Measurements from ENCODE around the gene PXT1.

Gene PXT1

DNA sequence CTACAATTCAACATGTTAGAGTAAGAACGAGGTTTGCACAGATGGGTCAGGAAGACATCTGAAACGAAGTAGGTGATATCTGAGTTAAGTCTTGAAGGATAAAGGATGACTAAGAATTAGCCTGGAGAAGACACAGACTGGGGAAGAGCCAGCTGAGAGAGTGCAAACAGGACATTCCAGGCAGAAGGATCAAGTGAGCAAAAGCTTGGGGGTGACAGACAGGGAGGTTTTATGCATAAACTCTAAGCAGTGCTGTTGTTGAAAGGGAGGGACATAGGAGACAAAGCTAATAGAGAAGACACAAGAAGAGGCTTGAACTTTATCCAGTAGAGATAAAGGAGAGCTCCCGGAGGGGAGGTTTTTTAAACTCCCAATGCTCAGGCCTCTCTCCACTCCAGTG is 40.2 kb downstream of the PXT1 start:
- DNase-seq (ENCODE audit: insufficient read length, low spot score): no peak
- no peak for FAIRE-seq

DNA sequence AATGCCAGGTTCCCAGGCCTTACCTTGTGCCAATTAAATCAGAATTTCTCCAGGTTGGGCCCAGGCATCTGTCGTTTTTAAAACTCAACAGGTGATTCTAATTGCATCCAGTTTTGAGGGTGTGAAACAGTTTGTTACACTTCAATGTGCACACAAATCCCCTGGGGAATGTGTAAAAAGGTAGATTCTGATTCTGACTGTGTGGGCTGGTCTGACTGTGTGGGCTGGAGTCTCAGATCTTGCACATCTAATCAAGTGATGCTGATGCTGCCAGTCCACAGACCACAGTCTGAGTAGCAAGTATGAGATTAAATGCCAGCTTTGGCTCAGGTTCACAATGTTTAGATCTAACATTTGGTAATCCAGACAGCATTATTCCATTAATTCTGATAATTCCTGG is 42.7 kb downstream of the PXT1 start:
- FAIRE-seq (no peak), DNase-seq (ENCODE audit: insufficient read length, low spot score) (no peak)

DNA sequence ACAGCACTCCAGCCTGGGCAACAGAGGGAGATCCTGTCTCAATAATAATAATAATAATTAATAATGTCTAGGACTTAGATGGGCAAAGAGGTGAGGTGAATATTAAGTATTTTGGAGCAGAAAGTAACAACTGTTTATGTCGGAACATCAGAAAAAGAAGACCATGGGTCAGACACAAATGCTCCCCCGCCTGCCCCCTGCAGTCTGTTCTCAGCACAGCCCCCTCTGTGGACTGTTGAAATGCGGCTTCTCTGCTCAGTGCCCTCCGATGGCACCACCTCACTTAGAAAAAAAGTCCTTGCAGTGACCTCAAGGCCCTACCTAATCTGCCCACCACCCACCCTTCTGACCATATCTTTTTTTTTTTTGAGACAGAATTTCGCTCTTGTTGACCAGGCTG is 50.0 kb downstream of the PXT1 start:
- FAIRE-seq (no peak), DNase-seq (ENCODE audit: insufficient read length, low spot score) (no peak)

DNA sequence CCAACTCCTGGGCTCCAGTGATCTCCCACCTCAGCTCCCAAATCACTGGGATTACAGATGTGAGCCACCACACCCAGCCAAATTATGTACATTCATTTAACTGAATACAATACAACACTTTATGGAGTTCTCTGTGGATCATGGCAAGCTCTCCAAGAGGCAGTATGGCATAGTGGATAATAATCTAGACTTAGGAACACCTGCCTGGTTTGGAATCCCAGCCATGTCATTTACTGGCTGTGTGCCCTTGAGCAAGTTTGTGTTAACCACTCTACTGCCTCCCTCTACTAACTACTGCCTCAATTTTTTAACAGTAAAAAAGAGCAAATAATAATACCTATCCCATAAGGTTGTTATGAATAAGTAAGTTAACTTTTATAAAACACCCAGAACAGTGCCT is 53.3 kb downstream of the PXT1 start:
- FAIRE-seq: no peak
- DNase-seq (ENCODE audit: insufficient read length, low spot score): no peak

DNA sequence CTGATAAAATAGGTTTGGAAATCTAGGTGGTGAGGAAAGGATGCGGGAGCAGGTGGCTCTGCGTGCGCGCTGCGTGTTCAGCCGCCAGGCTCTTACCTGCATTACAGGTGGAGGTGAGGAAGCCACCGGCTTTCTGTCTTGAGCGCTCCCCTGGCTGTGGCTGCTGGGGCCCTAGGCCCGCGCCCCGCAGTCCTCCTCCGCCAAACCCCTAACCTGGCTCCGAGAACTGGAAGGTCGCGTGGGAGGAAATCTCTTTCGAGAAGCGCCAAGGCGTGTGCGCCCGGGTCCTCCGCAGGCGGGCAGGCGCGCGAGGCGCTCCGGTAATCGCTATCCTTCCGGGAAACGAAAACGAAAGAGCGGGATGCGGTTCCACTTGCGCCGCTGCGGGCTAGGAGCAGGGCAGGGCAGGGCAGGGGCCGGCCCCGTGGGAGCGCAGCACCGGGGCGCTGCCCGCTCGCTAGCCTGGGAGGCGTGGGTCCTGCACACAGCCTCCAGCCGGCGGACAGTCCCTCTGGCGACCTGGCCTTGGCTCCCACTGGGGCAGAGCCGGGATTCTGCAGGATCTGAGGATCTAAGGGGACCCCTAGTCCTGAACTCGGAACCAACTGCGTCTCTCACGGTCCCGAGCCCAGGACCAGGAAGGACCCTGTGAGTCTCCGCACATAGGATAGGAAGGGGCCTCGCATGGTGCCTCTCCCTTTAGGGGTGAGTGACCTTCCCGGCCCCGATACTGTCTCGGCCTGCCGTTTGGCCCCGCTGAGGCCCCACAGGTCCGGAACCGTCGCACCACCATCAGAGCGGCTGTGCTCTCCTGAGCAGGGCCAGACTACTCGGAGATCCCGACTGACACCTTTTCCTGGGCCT is 55.0 kb downstream of the PXT1 start, which contains the start of gene ETV7:
Gene ETV7 (minus strand): TSS at position 230 of the 864 bp plus-strand sequence. CDS start 128 bp downstream, at position 102.
- no peak for FAIRE-seq
- DNase-seq (ENCODE audit: insufficient read length, low spot score): no peak

DNA sequence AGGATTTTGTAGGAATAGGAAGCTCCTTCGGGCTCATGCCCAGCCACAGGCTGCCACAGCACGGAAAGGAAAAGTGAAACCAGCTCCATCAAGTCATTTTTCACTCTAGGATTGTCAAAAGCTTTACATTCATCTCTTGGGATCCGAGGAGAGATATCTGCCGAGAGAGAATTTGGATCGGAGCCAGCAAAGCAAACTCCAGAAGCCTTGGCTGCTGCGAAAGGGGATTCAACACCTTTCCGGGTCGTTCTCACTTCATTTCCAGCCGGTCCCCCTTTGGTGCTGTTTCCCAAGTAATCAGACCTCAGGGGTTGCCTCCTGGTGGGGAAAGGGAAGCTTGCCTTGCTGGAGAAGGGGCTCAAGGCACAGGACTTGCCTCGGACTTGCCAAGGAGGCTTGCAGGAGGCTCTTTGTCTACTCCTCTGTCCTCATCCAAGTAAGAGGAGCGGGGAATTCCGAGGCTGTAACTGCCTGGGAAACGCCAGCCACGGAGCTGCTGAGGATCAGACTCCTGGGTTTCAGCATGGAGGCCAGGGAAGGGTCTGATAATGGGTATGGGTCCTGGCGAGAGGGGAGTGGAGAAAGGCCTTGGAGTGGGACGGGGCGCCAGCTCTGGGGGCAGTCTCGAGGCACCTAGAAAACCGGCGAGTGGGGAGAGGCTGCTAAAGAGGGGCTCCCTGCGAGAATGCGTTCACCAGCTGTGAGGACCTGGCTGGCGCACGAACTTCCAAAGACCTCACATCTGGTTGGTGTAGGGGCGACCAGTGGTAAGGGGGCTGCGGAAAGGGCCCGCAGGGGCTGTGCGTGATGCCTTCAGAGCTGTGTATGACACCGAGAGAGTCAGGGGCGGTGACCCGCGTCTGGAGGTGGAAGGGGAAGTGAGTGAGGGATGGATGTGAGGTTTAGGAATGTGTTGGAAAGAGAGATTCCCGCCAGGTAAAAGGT is 55.9 kb downstream of the PXT1 start:
- FAIRE-seq (no peak), DNase-seq (ENCODE audit: insufficient read length, low spot score) (peak; percentile 61)

DNA sequence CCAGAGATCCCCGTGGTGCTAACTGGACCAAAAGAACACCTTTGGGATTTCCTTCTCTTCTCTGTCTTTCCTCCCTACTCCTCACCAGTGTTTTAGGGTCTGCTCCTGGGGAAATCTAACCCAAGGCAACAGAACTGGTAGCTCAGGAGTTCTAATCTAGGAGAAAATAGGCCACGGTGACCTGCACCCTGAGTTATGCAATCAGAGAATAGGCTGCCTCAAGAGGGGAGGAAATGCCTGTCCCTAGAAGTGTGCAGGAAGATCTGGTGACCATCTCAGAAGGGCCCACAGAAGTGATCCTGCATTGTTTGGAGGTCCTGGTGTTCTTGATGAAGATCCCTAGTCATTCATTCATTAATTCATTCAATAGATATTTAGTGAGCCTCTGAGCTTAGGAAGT is 58.6 kb downstream of the PXT1 start:
- FAIRE-seq: no peak
- no peak for DNase-seq (ENCODE audit: insufficient read length, low spot score)

DNA sequence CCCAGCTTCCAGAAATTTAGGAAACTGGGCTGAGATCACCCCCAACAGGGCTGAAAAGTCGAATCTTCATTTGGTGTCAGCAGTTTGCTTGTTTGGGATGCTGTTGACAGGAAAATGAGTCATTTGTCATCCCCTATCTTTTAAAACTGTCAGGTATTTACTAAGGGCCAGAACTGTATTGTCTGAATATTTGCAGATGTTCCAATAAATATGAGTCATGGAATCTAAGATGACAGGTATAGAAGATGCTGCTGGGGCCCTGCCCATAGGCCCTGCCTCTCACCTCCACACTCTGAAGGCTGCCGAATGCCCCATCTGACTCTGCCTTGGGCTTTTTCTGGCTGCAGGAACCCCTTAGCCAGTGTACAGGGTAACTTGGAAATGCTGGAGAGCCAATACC is 59.0 kb downstream of the PXT1 start:
- FAIRE-seq (no peak), DNase-seq (ENCODE audit: insufficient read length, low spot score) (no peak)

DNA sequence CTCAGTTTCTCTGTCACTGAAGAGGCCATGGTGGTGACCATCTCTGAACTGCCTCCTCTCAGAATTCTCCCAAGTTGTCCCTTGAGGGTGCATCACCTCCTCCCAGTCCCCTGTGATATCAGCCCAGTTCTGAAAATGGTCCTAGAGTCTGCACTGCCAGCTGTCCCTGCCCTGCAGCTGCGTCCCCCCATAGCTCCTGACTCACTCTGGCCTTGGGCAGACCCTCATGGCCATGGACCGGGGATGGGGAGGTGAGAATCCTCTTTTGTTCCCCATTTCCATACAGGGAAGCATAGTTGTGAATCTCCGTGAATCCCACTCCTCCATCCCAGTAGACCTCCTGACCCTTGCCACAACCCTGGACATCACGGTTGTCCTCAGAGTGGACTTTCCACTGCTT is 59.7 kb downstream of the PXT1 start:
- no peak for FAIRE-seq
- no peak for DNase-seq (ENCODE audit: insufficient read length, low spot score)

DNA sequence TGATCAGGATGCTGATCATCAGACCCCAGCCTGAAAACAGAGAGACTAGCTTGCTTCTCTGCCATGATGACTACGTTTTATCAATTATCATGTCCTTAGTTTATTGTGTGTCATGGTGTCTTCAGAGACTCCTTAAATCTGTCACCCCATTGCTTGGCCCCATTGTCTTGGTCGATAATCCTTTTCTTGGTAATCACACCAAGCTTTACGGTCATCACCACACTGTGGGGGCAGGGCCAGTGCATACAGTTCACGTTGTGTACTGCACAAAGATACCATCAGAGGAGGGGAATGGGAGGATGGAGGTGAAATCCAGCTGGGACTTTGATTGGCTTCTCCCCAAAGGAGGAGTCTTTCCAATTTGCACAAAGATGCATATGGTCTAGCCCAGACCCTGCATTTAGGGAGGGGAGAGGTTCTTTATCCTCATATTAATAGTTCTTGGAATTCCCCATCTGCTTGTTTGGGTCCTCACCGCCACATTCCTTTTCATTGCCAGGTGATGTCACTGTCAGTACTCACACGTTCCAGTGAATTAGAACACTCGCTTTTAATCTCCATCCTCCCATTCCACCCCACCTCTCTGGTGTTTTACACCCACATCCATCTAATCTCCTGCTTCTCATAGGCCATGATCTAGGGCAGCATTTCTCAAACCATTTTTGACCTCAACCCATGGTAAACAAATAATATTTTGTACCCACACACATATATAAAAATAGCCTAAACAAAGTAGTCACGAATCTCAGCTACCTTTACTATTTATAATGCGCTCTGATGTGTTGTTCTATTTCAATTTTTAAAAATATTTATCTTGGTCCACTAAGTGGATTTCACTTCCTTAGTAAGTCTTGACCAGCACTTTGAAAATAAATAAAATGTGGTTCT is 60.9 kb downstream of the PXT1 start:
- no peak for FAIRE-seq
- no peak for DNase-seq (ENCODE audit: insufficient read length, low spot score)

DNA sequence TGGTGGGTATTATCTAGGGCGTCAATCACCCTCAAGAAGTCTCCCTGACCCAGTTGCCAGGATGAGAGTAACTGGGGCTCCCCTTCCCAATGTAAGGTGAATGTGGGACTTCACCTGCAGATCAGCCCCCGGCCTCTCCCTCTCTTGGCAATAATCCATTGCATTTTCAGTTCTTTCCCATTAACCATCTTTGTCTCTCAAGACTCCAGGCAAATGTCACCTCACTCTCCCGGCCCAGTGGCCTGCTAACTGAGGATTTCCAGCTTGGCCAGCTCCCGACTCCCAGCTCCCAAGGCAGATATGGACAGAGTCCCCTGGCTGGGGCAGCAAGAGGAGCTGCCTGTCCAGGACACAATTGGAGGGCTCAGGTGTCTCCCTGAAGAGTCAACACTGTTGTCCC is 62.5 kb downstream of the PXT1 start:
- FAIRE-seq: no peak

DNA sequence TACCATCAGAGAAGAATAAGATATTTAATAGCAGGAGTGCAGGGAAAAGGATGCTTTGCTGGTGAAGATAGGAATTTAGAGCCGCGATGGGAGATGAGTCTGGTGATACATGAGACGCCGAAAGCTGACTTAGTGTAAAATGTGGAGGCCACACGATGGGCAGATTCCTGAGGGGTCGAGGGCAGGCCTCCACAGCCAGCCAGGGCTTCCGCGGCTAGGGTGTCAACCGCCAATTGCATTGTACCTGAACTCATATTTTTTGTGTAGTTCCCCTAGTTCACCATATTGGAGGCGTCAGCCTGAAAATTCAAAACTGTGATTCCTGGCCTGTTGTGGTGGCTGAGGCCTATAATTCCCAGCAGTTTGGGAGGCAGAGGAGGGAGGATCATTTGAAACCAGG is 63.7 kb downstream of the PXT1 start:
- FAIRE-seq: no peak
- no peak for DNase-seq (ENCODE audit: insufficient read length, low spot score)

More for the DNA sequence above, 62.5 kb downstream of the PXT1 start:
- DNase-seq (ENCODE audit: insufficient read length, low spot score): no peak

DNA sequence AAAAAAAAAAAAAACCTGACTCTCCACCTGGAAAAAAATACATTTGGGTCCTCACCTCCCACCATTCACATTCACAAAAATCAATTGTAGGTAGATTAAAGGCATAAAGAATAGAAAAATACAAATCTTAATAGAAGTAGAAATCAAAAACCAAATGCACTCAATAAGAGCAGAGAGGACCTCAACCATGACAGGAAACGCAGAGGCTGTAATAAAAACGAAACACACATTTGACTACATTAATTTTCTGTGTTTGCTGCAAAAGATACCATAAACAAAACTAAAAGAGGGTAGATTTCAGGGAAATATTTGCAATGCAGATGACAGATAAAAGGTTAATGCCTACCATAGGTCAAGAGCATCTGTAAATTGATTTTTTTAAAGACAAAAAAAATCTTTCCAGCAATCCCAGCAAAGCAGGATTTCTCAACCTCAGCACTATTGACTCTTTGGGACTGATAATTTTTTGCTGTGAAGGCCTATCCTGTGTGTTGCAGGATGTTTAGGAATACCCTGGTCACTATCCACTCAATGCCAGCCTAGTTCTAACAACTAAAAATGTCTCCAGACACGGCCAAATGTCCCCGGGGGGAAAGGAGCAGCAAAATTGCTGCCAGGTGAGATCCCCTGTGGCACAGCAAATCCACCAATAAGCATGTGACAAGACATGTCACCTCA is 64.3 kb downstream of the PXT1 start:
- FAIRE-seq (no peak), DNase-seq (ENCODE audit: insufficient read length, low spot score) (no peak)

DNA sequence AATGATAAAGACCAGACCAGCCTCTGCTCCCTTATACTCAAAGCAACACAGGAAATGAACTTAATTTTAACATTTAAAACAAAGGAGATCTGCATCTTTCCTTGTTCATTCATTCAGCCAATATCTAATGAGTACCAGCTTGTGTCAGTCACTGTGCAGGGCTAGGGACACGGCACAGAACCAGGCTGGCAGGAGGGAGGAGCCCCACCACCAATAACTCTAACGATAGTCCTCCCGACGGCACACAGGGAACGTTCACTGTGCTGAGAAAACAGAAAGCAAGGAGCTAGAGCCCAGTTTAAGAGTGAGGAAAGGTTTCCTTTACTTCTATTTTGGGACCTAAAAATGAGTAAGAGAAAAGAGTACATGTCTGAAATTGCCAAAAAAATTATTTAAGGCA is 65.1 kb downstream of the PXT1 start:
- no peak for DNase-seq (ENCODE audit: insufficient read length, low spot score)
- no peak for FAIRE-seq

DNA sequence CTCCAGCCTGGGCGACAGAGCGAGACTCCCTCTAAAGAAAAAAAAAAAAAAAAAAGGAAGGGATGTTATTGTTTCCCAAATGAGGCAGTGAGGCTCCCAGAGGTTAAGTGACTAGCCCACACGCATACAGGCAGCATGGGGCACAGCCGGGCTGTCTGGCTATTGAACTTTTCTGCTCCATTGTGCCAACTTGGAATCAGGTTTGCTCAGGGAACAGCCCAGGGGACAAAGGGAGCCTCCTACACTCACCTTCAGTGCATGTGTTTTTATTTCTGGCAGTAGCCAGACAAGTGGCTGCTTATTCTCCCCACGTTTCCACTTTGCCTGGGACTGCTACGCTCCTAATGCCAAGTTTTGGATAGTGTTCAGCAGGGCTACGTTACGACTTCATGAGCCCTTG is 65.9 kb downstream of the PXT1 start:
- FAIRE-seq (no peak), DNase-seq (ENCODE audit: insufficient read length, low spot score) (no peak)

DNA sequence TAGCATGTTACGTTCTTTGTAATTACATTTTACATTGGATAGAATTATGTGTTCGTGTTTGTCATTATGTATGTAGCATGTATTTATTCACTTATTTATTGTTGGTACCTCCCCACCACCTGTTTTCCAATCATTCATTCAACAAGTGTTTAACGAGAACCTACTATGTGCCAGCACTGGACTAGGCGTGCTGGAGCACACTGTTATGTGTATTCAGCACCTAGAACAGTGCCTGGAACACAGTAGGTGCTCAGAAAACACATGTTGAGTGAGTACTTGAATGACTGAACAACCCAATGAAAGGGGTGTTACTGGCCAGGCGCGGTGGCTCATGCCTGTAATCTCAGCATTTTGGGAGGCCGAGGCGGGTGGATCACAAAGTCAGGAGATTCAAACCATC is 66.5 kb downstream of the PXT1 start:
- FAIRE-seq (no peak), DNase-seq (ENCODE audit: insufficient read length, low spot score) (no peak)

DNA sequence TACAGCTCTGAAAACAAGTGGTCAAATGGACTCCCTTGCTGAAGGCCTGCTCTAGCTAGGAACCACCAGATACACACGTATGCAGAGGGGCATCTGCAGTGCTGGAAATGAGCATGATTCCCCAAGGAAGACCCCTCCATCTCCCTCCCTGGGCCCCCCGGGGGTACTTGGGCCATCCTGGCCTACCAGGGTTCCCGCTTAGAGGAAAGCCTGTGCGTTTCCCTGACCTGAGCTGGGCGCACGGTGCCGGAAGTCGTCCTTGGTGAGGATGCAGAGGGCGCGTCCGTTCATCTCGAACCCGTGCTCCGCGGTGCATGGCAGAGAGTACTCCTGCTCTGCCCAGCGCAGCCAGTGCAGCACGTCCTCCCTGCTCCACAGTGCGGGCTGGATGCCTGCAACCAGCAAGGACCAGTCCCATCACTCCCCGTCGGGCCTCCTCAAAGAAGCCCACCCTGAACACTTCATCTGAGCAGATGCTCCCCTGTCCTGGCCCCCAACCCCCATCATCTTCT is 67.0 kb downstream of the PXT1 start:
- DNase-seq (ENCODE audit: insufficient read length, low spot score) (no peak), FAIRE-seq (no peak)

DNA sequence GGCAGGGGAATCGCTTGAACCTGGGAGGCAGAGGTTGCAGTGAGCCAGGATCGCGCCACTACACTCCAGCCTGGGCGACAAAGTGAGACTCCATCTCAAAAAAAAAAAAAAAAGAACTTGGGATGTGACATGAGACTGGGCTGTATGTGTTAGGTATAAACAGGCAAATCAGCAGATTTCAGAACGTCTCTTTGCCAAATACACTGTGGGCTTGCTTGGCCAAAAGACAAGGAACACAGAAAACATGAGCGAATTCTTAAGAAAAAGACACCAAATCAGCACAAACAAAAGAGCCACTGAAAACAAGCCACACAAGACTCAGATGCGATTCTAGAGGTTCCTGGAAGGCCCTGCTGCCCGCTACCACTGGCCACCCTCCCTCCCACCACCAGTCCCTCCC is 67.7 kb downstream of the PXT1 start:
- FAIRE-seq (no peak), DNase-seq (ENCODE audit: insufficient read length, low spot score) (no peak)

DNA sequence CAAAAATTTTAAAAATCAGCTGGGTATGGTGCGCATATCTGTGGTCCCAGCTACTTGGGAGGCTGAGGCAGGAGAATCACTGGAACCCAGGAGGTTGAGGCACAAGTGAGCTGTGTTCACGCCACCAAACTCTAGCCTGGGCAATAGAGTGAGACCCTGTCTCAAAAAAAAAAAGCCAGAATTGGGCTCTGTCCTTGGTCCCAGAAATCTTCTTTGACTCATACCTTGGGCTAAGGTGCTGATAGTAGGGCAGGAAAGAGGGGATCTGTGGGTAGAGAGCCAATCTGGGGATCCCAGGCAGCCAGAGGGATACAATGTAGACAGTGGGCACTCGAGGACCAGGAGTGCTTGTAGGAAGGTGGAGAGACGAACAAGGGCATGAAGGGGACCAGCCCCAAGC is 68.5 kb downstream of the PXT1 start:
- FAIRE-seq: no peak

More for the DNA sequence above, 68.5 kb downstream of the PXT1 start:
- no peak for DNase-seq (ENCODE audit: insufficient read length, low spot score)

Data from HTR-8/SVneo (cell line).